Activated T-cell treated with anti-CD3 and anti-CD28 coated beads for 24 hours (primary cell): ENCODE results near the gene TFEC.
"Not testable (repeated sequence)": the region's sequence is repeated elsewhere in the genome, so short reads cannot be mapped to it uniquely, and the experiment has no call there.

Source experiments
- DNase-seq: peaks from one replicate; pipeline ENCODE4 v3.0.0-alpha.2; 2020; ENCODE audit warnings: low read depth

Gene TFEC

DNA sequence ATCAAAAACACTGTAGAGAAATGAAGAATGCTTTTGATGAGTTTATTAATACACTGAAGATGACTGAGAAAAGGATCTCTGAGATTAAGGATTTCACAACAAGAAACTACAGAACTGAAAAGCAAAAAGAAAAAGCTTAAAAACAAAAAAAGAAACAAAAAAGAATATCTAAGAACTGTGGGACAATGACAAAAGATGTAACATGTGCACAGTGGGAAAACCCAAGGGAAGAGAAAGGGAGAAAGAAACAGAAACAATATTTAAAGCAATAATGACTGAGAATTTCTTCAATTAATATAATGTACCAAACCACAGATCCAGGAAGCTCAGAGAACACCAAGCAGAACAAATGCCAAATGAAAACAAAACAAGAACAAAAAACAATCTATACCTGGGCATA lies 42.2 kb downstream of the TFEC start:
- DNase-seq, result no peak

DNA sequence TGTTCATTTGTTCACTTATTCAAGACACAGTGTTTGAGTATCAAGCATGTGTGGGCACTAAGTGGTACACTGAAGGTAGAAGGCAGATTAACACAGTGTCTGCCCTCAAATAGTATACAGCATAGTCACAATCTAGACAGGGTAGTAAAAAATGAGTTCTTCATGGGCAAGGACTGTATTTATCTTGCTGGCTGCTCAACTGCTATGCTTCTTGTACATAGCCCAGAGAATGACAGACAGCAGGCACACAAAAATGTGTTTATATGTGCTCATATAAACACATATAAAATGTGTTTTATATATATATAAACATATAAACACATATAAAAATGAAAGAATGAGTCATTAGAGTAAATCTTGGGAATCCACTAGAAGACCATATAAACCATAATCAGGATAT lies 43.1 kb downstream of the TFEC start:
- no peak for DNase-seq

DNA sequence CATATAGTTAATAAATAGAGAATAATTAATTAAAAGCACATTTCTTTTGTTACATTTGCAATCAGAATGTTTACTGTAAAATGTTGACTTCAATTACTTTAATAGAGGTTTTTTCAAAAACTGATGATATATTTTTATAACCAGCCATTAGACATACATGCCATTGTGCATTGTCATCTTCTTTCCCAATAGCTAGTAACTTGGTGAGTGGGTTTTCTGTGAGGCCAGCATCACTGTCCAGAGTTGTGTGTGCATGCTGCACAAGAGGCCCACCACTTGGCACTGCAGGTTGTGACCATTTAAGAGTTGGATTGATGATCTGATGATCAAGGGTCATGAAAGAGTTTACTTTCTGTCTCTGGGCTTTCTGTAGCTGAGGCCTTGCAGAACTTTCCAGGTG lies 46.5 kb downstream of the TFEC start:
- DNase-seq, result no peak

DNA sequence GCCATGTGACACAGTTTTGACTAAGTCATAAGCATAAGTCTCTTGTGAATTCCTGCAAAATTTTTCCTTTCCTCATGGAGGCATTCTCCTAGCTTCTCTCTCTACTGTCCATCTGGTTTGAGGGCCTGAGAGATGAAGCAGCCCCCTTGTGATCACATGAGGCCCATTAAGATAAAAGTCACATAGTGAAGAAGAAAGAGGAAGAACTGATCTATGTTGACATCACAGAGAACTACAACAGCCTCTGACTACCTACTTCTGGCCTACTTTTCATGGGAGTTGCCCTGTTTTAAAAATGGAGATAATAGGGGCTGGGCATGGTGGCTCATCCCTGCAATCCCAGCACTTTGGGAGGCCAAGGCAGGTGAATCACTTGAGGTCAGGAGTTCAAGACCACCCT lies 50.4 kb downstream of the TFEC start:
- no peak for DNase-seq

- no peak for DNase-seq
Measured at GRCh38 chr7:115976651-115977050, 53.9 kb downstream of the TFEC start.

- DNase-seq, result no peak
Measured at GRCh38 chr7:115975766-115976165, 54.8 kb downstream of the TFEC start.

DNA sequence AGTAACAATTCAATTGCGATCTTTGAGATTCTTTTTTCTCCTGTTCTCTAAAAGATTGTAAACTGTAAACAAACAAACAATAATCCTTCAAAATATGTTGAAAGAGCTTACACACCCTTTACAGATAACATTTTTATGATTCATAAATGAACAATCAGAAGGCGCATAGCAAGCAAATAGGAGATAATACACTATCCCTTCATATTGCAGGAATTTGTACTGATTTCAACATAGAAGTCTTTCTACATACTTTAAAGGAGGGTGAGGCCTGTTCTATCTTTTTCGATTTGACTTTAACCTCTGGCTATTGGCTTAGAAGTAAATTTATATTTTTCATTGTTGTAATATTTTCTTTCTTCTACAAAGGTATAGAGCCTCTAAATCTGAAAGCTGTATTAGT lies 57.2 kb downstream of the TFEC start:
- DNase-seq, result no peak

GRCh38 chr7:115971506-115971905 lies 59.1 kb downstream of the TFEC start:
- DNase-seq, result no peak

DNA sequence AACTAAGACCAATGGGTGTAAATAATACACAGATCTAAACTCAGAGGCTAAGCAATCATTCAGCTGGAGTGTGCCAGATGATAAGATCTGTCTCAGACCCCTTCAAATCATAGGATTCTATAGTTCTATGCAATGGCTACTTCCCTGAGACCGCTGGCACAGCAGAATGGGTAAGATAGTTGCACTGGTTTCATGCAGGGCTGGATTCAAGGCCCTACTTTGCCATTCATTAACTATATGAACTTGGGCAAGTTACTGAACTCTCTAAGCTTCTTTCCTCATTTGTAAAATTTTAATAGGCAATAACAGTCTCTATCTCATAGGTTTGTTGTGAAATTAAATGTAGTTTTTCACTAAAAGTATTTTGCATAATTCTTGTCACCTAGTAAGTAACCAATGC lies 62.0 kb downstream of the TFEC start:
- DNase-seq, result no peak

DNA sequence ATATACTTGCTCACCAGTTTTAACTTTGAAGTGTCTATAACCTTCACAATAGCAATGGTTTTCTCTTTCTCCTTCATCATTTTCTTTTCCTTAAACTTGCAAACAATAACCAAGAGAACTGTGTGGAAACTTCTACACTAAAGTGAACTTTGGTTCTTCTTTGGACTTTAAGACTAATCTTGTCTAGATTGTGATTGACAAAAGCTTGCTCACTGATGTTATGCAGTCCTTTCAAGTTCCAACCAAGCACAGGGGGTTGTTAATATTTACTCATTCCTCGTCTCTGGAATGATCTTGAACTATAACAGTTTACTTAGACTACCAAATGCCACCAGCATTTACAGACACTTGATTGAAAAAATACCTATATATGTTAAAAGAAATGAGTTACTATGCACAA lies 62.4 kb downstream of the TFEC start:
- DNase-seq, result no peak

- no peak for DNase-seq
Measured at GRCh38 chr7:115965796-115966475, 64.6 kb downstream of the TFEC start.

DNA sequence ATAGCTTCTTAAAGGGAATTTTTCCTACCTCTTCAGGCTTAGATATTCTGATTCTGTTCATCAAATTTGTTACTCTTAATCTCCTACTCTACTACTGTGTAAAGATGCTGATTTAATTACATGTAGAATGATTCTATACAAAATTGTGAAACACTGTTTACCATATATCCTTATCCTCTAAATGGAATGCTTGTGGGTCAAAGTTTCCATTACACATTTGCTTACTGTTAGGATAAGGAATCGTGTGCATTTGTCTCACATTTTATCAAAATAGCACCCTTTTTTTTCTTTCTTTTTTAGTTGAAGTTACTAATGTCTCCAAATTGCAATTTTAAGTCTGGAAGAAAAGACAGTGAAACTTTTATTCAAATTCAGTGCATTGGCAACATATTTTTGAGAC lies 65.3 kb downstream of the TFEC start:
- no peak for DNase-seq

DNA sequence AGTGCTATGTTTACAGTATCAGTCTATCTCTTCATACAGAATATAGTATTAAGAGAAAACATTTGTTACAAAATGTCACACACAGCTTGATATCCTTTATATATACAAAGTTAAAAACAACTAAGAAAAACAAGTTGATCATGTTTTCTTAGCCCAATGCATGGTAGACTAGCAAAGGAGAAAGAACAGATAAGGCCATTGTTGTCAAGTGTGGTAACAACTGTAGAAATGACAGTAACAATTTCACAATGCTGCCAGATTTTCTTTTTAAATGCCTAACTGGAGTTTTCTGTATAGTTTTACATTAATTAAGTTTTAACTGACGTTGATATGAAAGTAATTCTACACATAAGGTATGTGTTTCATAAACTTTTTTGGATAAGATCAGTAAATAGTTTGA lies 65.8 kb downstream of the TFEC start:
- no peak for DNase-seq

DNA sequence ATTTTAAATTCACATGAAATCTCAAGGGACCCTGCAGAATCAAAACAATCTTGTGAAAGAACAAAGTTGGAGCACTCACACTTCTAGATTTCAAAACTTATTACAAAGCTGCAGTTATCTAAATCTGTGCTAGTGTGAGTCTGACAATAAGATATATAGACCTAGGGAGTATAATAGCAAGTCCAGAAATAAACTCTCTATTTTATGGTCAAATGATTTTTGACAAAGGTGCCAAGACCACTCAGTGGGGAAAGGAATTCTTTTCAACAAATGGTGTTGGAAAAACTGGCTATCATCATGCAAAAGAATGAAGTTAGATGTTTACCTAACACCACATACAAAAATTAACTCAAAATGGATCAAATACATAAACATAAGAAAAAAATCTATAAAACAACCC lies 68.2 kb downstream of the TFEC start:
- DNase-seq, result no peak

DNA sequence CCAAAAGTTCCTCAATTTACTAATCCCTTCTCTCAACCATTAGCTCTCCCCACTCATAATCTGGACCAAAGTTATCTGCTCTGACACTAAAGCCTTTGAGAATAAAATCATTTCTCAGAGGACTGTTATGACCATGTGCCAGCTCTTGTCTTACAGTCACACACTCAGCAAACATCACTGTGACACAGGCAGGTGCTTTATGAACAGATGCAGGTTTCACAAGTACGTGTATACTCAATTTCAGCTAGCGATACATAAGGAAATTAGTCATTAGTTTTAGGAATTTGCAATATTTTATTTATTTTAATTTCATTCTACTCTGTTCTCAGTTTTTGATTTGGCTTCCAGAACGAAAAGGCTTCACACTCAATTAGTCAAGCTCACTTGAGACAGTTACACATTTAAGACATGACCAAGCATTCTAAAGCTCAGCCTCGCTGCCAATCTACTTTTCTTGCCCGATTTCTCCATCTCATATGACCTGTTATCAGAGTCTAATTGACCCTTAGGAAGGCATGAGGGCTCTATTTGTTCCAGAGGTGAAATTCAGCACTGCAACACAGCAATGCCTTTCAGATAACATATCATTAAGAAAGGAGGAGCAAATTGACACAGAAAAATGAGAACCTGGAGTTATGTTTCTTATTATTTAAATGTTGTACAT lies 76.8 kb downstream of the TFEC start:
- DNase-seq, result no peak

- no peak for DNase-seq
Measured at GRCh38 chr7:115952832-115953231, 77.7 kb downstream of the TFEC start.

DNA sequence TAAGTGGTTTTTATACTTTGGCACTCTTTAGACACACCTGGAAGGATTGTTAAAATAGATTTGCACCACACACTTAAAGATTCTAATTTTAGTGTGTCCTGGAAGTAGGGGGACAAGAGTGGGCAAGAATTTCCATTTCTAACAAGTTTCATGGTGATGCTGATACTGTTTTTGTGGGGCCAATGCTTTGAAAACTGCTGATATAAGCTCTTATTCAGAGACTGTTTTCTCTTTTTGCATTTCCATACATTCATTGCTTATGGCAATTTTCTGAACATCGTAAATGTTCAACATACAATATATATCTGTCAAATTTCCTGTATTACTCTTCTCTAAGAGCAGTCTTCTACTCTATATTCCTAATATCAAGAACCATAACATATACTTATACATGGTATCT lies 79.0 kb downstream of the TFEC start:
- no peak for DNase-seq

DNA sequence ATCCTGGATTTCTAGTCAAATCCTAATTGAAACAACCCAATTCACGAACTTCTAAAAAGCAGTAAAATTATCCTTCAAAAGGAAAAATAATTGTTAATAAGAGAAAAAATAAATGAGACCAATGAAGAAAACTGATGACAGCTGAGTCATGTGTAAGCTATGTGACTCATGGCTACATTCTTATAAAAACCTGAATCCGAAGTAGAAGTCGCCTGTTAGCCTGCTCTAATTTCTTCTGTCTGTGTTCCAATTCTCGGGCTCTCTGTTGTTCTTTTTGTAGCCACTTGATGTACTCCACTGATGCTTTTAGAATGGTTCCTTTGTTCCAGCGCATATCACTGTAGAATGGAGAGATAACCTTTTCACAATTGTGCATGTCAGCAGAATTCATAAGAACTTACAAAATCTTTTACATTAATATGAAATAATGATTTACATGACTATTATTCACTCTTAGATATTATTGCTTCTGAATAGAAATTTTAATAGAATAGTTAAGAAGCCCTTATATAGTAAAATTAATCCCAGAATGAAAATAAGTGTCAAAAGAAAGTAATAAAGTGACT lies 88.8 kb downstream of the TFEC start:
- DNase-seq, result no peak

DNA sequence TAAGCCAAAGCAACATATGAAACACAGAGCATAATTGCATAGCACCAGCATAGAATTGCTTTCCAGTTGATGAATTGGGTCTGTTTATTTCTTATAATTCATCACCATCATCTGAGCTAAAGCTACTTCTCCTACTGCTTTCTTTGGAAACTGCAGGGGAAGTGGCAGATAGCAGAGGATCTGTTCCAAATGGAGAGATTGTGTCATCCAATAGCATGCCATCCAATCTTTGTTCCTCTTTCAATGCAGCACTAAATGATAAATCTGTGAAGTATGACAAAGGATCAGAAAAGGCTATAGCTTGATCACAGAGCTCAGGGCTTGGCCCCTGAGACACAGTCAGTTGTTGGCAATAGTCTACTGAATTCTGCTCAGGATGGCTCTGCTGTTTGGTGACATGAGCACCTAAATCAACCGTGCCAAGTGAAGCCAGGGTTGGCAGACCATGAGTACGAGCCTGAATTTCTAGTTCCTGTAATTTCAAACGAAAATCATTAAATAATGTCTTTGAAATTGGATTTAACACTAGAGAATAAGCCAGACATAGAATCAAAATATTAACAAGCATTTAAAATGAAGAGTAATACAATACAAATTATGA lies 90.0 kb downstream of the TFEC start:
- no peak for DNase-seq

DNA sequence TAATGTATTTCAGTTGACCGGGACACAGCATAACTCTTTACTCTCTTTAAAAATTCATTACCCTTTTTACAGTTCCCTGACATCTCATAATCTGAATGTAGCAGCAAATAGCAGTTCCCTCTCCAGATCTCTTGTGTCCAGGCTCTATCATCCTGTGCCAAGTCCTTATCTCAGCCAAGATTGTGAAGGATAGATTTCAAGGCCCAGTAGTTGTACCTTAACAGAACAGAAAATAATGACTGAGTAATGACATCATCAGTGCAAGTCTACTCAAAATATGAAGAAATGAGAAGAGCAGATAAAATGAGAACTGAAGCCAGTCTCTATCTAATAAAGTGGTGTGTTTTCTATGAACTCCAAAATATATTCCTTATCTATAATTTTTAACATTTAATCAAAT lies 92.6 kb downstream of the TFEC start:
- no peak for DNase-seq

DNA sequence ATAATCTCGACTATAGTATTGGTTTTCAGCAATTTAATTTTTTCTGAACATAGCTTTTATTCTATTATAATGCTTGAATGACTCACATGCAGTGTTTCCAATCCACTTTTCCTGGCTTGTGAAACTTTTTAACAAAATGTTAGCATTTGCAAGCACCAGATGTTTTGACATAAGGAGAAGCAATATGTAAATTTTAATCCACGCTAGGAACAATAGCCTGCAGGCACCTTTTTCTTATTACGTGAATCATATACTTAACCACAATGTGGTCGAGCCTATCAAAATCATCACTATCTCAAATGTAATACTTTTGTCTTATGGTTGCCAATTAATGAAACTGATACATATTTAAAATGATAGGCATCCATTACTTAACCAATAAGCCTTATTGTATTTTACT lies 97.1 kb downstream of the TFEC start:
- no peak for DNase-seq

- no peak for DNase-seq
Measured at GRCh38 chr7:115932880-115933279, 97.7 kb downstream of the TFEC start.

DNA sequence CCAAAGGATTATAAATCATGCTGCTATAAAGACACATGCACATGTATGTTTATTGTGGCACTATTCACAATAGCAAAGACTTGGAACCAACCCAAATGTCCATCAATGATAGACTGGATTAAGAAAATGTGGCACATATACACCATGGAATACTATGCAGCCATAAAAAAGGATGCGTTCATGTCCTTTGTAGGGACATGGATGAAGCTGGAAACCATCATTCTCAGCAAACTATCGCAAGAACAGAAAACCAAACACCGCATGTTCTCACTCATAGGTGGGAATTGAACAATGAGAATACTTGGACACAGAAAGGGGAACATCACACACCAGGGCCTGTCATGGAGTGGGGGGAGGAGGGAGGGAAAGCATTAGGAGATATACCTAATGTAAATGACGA lies 100.4 kb downstream of the TFEC start:
- not testable (repeated sequence) for DNase-seq
